Posterior cingulate gyrus (tissue), 11 donors: ENCODE data around the gene ANKRD29.
A peak's percentile ranks its signal among the peaks of the same experiment; 100 is the strongest.
"Not testable (repeated sequence)": the region's sequence is repeated elsewhere in the genome, so short reads cannot be mapped to it uniquely, and the experiment has no call there.

Experiments used
- DNase-seq, 10 donors: peaks; one replicate each; pipeline versions ENCODE4 v3.0.0 to v3.0.0-alpha.2; 2020 to 2021; ENCODE audit warnings: mixed read lengths in 3 of 10
- intact Hi-C: fragments of 100-400 bp; cut with DNase I; formaldehyde crosslinking; loops from one replicate; pipeline ENCODE4 v1.15.1; 2023

Gene ANKRD29

GRCh38 chr18:23570912-23571504 is 91.7 kb downstream of the ANKRD29 start:
- intact Hi-C loops, result no loop called here
- DNase-seq, result peak in 2 of 10 donors; percentile 23 to 44

GRCh38 chr18:23569299-23570063 is 93.2 kb downstream of the ANKRD29 start:
- intact Hi-C loops, result no loop called here
- DNase-seq, result no peak

GRCh38 chr18:23568281-23569138 is 94.2 kb downstream of the ANKRD29 start:
- no peak for DNase-seq
- intact Hi-C loops, result no loop called here

- no peak for DNase-seq
- intact Hi-C loops, result no loop called here
These were observed 95.0 kb downstream of the ANKRD29 start for GRCh38 chr18:23567671-23568070.

- intact Hi-C loops, result no loop called here
- peak in 1 of 10 donors; percentile 35 for DNase-seq
These were observed 96.7 kb downstream of the ANKRD29 start for GRCh38 chr18:23565916-23566547.

GRCh38 chr18:23563377-23564043 is 99.2 kb downstream of the ANKRD29 start:
- peak in 1 of 10 donors; percentile 40 for DNase-seq
- intact Hi-C loops, result no loop called here

- peak in 8 of 10 donors; percentile 41 to 95 (median 71) for DNase-seq
- intact Hi-C loops, result no loop called here
These were observed 102.5 kb downstream of the ANKRD29 start for GRCh38 chr18:23560186-23560585.

GRCh38 chr18:23557511-23557910 is 105.2 kb downstream of the ANKRD29 start:
- intact Hi-C loops, result not testable (repeated sequence)
- peak in 1 of 10 donors; percentile 59 for DNase-seq

GRCh38 chr18:23556145-23556780 is 106.4 kb downstream of the ANKRD29 start:
- intact Hi-C loops, result no loop called here
- peak in 1 of 10 donors; percentile 27 for DNase-seq

- peak in 1 of 10 donors; percentile 36 for DNase-seq
- intact Hi-C loops, result no loop called here
These were observed 108.8 kb downstream of the ANKRD29 start for GRCh38 chr18:23553887-23554286.

GRCh38 chr18:23552505-23552904 is 110.2 kb downstream of the ANKRD29 start:
- DNase-seq, result no peak
- intact Hi-C loops, result no loop called here

GRCh38 chr18:23551978-23552377 is 110.7 kb downstream of the ANKRD29 start:
- intact Hi-C loops, result no loop called here
- no peak for DNase-seq

- intact Hi-C loops, result no loop called here
These were observed 111.8 kb downstream of the ANKRD29 start for GRCh38 chr18:23550898-23551297.

More at GRCh38 chr18:23550898-23551297, 111.8 kb downstream of the ANKRD29 start:
- no peak for DNase-seq
